GM23248 (cell line): ENCODE data around the gene ARRDC1.

Source experiments
- EZH2 ChIP-seq: fragments of 200-600 bp; sonication (generic); IDR thresholded peaks from 2 replicates; pipeline ENCODE4 v1.6.1; 2018; ENCODE audit warnings: antibody characterized with exemption, mild to moderate bottlenecking; ENCODE audit not compliant: insufficient read depth, poor library complexity, severe bottlenecking
- EZH2phosphoT487 ChIP-seq: fragments of 200-600 bp; sonication (generic); IDR thresholded peaks from 2 replicates; pipeline ENCODE4 v1.6.1; 2018; ENCODE audit warnings: antibody characterized with exemption, moderate library complexity, mild to moderate bottlenecking, low read depth; ENCODE audit not compliant: insufficient read depth

GRCh38 chr9:137649553-137649952 lies 44.1 kb downstream of the ARRDC1 start:
- no peak for TF ChIP-seq EZH2phosphoT487
- TF ChIP-seq EZH2: no peak
